GM21576 (cell line): ENCODE data around the gene IDH3B.

Experiments used
- ATAC-seq: cut with Tn5 transposase; IDR thresholded peaks from one replicate; pipeline ENCODE4 v1.9.1; 2021; ENCODE audit warnings: mild to moderate bottlenecking, moderate library complexity; ENCODE audit not compliant: unreplicated experiment

IDH3B gene

GRCh38 chr20:2658414-2659354 is 5.3 kb downstream of the IDH3B start:
- ATAC-seq = no peak

GRCh38 chr20:2657674-2658073 is 6.3 kb downstream of the IDH3B start:
- no peak for ATAC-seq

- no peak for ATAC-seq
These were observed 6.8 kb downstream of the IDH3B start for GRCh38 chr20:2657241-2657640.

GRCh38 chr20:2656471-2657117 is 7.4 kb downstream of the IDH3B start:
- no peak for ATAC-seq

GRCh38 chr20:2655331-2656116 is 8.5 kb downstream of the IDH3B start:
- ATAC-seq = no peak

GRCh38 chr20:2654831-2655230 is 9.2 kb downstream of the IDH3B start:
- no peak for ATAC-seq

- ATAC-seq = no peak
These were observed 9.6 kb downstream of the IDH3B start for GRCh38 chr20:2654384-2654822.

GRCh38 chr20:2653556-2654383 is 10.2 kb downstream of the IDH3B start:
- ATAC-seq = no peak

GRCh38 chr20:2652724-2653555 is 11.1 kb downstream of the IDH3B start:
- ATAC-seq = peak; percentile 43

GRCh38 chr20:2651772-2652723 is 12.0 kb downstream of the IDH3B start, which contains the start of gene NOP56:
NOP56 (plus strand) TSS chr20:2652632; CDS start chr20:2652661, 29 bp downstream.
- ATAC-seq = peak; percentile 72

GRCh38 chr20:2643708-2644107 is 20.3 kb downstream of the IDH3B start:
- ATAC-seq = no peak

- ATAC-seq = no peak
These were observed 23.1 kb downstream of the IDH3B start for GRCh38 chr20:2640899-2641298.

GRCh38 chr20:2640260-2640659 is 23.8 kb downstream of the IDH3B start:
- no peak for ATAC-seq

- no peak for ATAC-seq
These were observed 26.8 kb downstream of the IDH3B start for GRCh38 chr20:2637246-2637645.

GRCh38 chr20:2633381-2633780 is 30.6 kb downstream of the IDH3B start:
- no peak for ATAC-seq

GRCh38 chr20:2631228-2631627 is 32.8 kb downstream of the IDH3B start:
- no peak for ATAC-seq

- no peak for ATAC-seq
These were observed 37.0 kb downstream of the IDH3B start for GRCh38 chr20:2626853-2627541.

- ATAC-seq = no peak
These were observed 39.0 kb downstream of the IDH3B start for GRCh38 chr20:2625062-2625461.
